HL-60 (cell line): ENCODE measurements around the gene LAMTOR1.

Experiments used
- DNase-seq, 2 experiments: peaks; one replicate each; pipeline ENCODE4 v3.0.0-alpha.2; 2010 to 2020; ENCODE audit warnings: low read depth in 1 of 2, low spot score in 1 of 2
- H3K27ac ChIP-seq: fragments of 250-450 bp; sonication (Bioruptor Pico); replicated peaks from 2 replicates; pipeline ENCODE4 v1.5.1; 2020; ENCODE audit warnings: mild to moderate bottlenecking, moderate library complexity
- H3K27me3 ChIP-seq: fragments of 250-450 bp; sonication (Bioruptor Pico); 2 replicates; pipeline ENCODE4 v1.5.1; 2021; ENCODE audit warnings: mild to moderate bottlenecking, moderate library complexity; ENCODE audit not compliant: insufficient read depth, poor library complexity, severe bottlenecking
- H3K4me3 ChIP-seq: replicated peaks from 2 replicates; pipeline ENCODE4 v1.5.1; 2011; ENCODE audit warnings: mild to moderate bottlenecking, control low read depth, low read length; ENCODE audit not compliant: insufficient read depth
- CTCF ChIP-seq: IDR thresholded peaks from one replicate; pipeline ENCODE4 v1.5.1; 2011; ENCODE audit warnings: low read length, control low read depth, inconsistent platforms; ENCODE audit not compliant: insufficient read depth
- GABPA ChIP-seq: IDR thresholded peaks from 2 replicates; pipeline ENCODE4 v1.6.1; 2012; ENCODE audit warnings: low read depth
- POLR2AphosphoS5 ChIP-seq: IDR thresholded peaks from 2 replicates; pipeline ENCODE4 v1.6.1; 2012; ENCODE audit warnings: low read depth
- REST ChIP-seq: IDR thresholded peaks from 2 replicates; pipeline ENCODE4 v1.6.1; 2012; ENCODE audit warnings: low read depth; ENCODE audit not compliant: insufficient replicate concordance
- SPI1 ChIP-seq: IDR thresholded peaks from 2 replicates; pipeline ENCODE4 v1.6.1; 2012; ENCODE audit warnings: low read depth, mild to moderate bottlenecking, borderline replicate concordance

The LAMTOR1 gene

DNA sequence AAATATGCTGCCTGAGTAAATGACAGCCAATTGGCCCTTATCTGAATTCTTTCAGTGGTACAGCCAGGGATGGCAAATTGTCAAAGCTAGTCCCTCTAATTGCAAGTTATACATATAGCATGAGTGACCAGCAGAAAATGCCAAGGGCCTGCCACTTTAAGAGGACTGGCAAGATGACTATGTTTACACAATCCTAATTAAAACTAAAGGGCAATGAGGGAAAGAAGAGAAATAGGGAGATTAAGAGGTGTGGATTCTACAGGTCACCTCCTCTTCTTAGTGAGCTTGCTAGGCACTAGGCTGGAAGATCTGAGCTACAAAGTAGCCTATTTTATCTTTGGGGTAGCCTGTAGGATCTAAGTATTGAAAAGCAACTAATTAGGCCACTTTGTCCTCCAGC lies 36.2 kb downstream of the LAMTOR1 start:
- Histone ChIP-seq H3K27me3 (no peaks in the 10 kb centered on the region), H3K4me3 (no peak overlapping the region), H3K27ac (no peak overlapping the region)
- TF ChIP-seq REST, result no peak
- TF ChIP-seq POLR2AphosphoS5, result no peak
- TF ChIP-seq CTCF, result no peak
- DNase-seq, result no peak

DNA sequence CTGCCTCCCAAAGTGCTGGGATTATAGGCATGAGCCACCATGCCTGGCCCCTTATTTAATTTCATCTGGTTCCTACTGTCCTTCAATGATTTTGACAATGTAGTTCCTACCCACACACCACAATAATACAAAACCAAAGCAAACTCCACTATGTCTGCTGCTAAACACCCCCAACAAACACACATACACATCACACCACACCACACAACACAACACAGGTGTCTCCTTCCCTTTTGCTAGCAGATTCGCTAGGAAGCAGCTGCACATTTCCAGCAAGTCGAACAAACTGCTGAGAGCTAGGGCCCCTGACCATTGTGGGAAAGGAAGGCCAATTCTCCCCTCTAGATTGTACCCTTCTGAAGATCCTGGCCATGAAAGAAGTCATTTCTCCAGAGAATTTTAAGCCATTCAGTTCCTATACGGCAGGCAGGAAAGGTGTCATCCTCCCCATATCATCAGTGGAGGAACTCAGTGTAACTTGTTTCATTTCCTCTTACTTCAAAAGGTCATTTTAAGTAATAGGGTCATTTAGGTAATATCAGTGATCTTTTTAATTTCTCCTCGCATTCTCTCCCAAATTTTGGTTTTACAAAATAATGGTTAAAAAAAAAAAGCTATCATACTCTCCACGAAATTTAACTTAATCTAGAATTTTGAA lies 41.2 kb downstream of the LAMTOR1 start:
- H3K4me3 ChIP-seq, result no peak overlapping the region
- no peak overlapping the region for H3K27ac ChIP-seq
- H3K27me3 ChIP-seq, result no peaks in the 10 kb centered on the region
- TF ChIP-seq GABPA (no peak), SPI1 (no peak), REST (no peak), POLR2AphosphoS5 (no peak), CTCF (no peak)
- DNase-seq, result no peak

DNA sequence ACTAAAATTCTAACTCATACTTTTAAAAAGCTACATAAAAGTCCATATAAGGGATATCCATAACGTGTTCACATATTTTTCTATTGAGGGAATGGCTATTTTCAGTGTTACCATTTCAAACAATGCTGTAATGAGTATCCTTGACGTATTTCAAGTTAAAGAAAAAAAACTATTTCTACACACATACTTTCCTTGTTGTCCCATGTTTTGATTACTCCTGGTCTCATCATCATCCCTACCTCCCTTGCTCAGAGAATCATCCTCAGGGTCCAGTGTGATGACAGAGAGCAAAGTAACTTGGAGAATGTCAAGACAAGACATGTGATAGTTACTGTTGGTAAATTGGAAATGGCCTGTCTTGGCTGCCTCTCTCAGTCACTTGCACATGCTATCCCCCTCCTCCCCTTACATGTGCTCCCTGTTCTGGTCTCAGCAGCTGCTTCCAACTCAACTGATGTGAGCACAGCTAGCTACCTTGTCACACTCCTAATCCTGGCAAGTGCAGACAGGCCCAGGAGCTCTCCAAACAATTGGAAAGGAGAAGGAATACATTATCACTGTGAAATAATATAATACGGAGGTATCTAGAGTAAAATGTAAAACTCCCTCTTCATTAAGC lies 44.6 kb downstream of the LAMTOR1 start:
- no peak overlapping the region for H3K4me3 ChIP-seq
- no peak for DNase-seq
- TF ChIP-seq SPI1 (no peak), REST (no peak), CTCF (no peak), POLR2AphosphoS5 (no peak), GABPA (no peak)
- no peaks in the 10 kb centered on the region for H3K27me3 ChIP-seq
- no peak overlapping the region for H3K27ac ChIP-seq
